ENCODE data around the gene TP53I3.

The TP53I3 gene

GRCh38 chr2:24080701-24081100 lies 3.9 kb downstream of the TP53I3 start:
- H4K20me1 ChIP-seq (ENCODE audit: insufficient read depth, low read length, poor library complexity, severe bottlenecking) = no peaks in the 10 kb centered on the region
- H2AFZ ChIP-seq (ENCODE audit: low read length) = no peak overlapping the region
- no peaks in the 10 kb centered on the region; the same call in 1 of the 2 replicates for H3F3A ChIP-seq (ENCODE audit: low read depth)
- TF ChIP-seq, protein P1, sequence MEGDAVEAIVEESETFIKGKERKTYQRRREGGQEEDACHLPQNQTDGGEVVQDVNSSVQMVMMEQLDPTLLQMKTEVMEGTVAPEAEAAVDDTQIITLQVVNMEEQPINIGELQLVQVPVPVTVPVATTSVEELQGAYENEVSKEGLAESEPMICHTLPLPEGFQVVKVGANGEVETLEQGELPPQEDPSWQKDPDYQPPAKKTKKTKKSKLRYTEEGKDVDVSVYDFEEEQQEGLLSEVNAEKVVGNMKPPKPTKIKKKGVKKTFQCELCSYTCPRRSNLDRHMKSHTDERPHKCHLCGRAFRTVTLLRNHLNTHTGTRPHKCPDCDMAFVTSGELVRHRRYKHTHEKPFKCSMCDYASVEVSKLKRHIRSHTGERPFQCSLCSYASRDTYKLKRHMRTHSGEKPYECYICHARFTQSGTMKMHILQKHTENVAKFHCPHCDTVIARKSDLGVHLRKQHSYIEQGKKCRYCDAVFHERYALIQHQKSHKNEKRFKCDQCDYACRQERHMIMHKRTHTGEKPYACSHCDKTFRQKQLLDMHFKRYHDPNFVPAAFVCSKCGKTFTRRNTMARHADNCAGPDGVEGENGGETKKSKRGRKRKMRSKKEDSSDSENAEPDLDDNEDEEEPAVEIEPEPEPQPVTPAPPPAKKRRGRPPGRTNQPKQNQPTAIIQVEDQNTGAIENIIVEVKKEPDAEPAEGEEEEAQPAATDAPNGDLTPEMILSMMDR (conservative IDR thresholded peaks at IDR 0.05; ENCODE audit: low read length) = no peak
- TF ChIP-seq EZH2phosphoT487 (IDR thresholded peaks at IDR 0.05; ENCODE audit: borderline replicate concordance) = no peak
- no peaks in the 10 kb centered on the region for H3K9me3 ChIP-seq (ENCODE audit: insufficient read depth, low read depth, low read length)
- H3K4me3 ChIP-seq (ENCODE audit: low read length, poor library complexity, severe bottlenecking) = no peak overlapping the region
- peaks cover 27% of the 10 kb centered on the region for H3K4me1 ChIP-seq (ENCODE audit: insufficient read depth, low read length, poor library complexity, severe bottlenecking)
- H3K4me2 ChIP-seq (ENCODE audit: low read depth, low read length, poor library complexity, severe bottlenecking) = no peak overlapping the region
- H3K9me2 ChIP-seq (replicated peaks; ENCODE audit: low read depth, low read length) = no peaks in the 10 kb centered on the region
- H3K9ac ChIP-seq (ENCODE audit: low read depth, low read length, poor library complexity, severe bottlenecking) = no peak overlapping the region
- H3K79me2 ChIP-seq (ENCODE audit: insufficient read depth, low read length) = peaks cover 19% of the 10 kb centered on the region
- H3K27me3 ChIP-seq (ENCODE audit: insufficient read depth, low read length, poor library complexity, severe bottlenecking) = no peaks in the 10 kb centered on the region
- H3K36me3 ChIP-seq (ENCODE audit: insufficient read depth, low read length) = no peaks in the 10 kb centered on the region

- TF ChIP-seq, protein P1 (conservative IDR thresholded peaks at IDR 0.05; ENCODE audit: low read length) = no peak
- no peak for TF ChIP-seq EZH2phosphoT487 (IDR thresholded peaks at IDR 0.05; ENCODE audit: borderline replicate concordance)
- peaks cover 40% of the 10 kb centered on the region for H3K79me2 ChIP-seq (ENCODE audit: insufficient read depth, low read length)
- H3F3A ChIP-seq (ENCODE audit: low read depth) = no peaks in the 10 kb centered on the region; the same call in 1 of the 2 replicates
- peak overlapping the region; percentile 78 for H3K9ac ChIP-seq (ENCODE audit: low read depth, low read length, poor library complexity, severe bottlenecking)
- no peaks in the 10 kb centered on the region for H3K27me3 ChIP-seq (ENCODE audit: insufficient read depth, low read length, poor library complexity, severe bottlenecking)
- no peaks in the 10 kb centered on the region for H3K9me3 ChIP-seq (ENCODE audit: insufficient read depth, low read depth, low read length)
- peaks cover 16% of the 10 kb centered on the region for H4K20me1 ChIP-seq (ENCODE audit: insufficient read depth, low read length, poor library complexity, severe bottlenecking)
- H3K4me2 ChIP-seq (ENCODE audit: low read depth, low read length, poor library complexity, severe bottlenecking) = peak overlapping the region; percentile 75
- peak overlapping the region; percentile 77 for H3K4me3 ChIP-seq (ENCODE audit: low read length, poor library complexity, severe bottlenecking)
- peaks cover 38% of the 10 kb centered on the region for H3K4me1 ChIP-seq (ENCODE audit: insufficient read depth, low read length, poor library complexity, severe bottlenecking)
- no peaks in the 10 kb centered on the region for H3K9me2 ChIP-seq (replicated peaks; ENCODE audit: low read depth, low read length)
- no peaks in the 10 kb centered on the region for H3K36me3 ChIP-seq (ENCODE audit: insufficient read depth, low read length)
- H2AFZ ChIP-seq (ENCODE audit: low read length) = no peak overlapping the region
Measured at GRCh38 chr2:24077879-24078278, 6.8 kb downstream of the TP53I3 start.

DNA sequence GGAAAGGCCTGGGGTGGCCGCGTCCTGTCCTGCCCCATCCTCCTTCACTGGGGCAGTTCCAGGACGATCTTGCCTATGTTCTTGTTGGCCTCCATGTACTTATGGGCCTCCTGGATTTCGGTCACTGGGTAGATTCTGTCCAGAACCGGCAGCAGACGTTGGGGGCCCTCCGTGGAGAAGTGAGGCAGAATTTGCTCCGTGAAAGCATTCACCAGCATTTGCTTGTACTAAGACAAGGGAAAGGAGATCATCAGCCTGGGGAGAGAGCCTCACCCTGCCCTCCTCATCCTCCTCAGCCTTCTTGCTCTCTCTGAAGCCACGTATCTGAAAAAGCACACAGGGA lies 7.1 kb downstream of the TP53I3 start:
- no peaks in the 10 kb centered on the region for H3K27me3 ChIP-seq (ENCODE audit: insufficient read depth, low read length, poor library complexity, severe bottlenecking)
- H3K4me1 ChIP-seq (ENCODE audit: insufficient read depth, low read length, poor library complexity, severe bottlenecking) = peaks cover 38% of the 10 kb centered on the region
- no peaks in the 10 kb centered on the region for H3K9me2 ChIP-seq (replicated peaks; ENCODE audit: low read depth, low read length)
- H3K9ac ChIP-seq (ENCODE audit: low read depth, low read length, poor library complexity, severe bottlenecking) = peak overlapping the region; percentile 78
- H2AFZ ChIP-seq (ENCODE audit: low read length) = 0 out of 2 replicates have a peak overlapping the region, but pooled peaks have one; percentile 33
- H3K9me3 ChIP-seq (ENCODE audit: insufficient read depth, low read depth, low read length) = no peaks in the 10 kb centered on the region
- no peaks in the 10 kb centered on the region; the same call in 1 of the 2 replicates for H3K36me3 ChIP-seq (ENCODE audit: insufficient read depth, low read length)
- peaks cover 40% of the 10 kb centered on the region for H3K79me2 ChIP-seq (ENCODE audit: insufficient read depth, low read length)
- H3K4me3 ChIP-seq (ENCODE audit: low read length, poor library complexity, severe bottlenecking) = peak overlapping the region; percentile 77
- no peak for TF ChIP-seq EZH2phosphoT487 (IDR thresholded peaks at IDR 0.05; ENCODE audit: borderline replicate concordance)
- TF ChIP-seq, protein P1 (conservative IDR thresholded peaks at IDR 0.05; ENCODE audit: low read length) = no peak
- no peaks in the 10 kb centered on the region; the same call in 1 of the 2 replicates for H3F3A ChIP-seq (ENCODE audit: low read depth)
- peak overlapping the region; percentile 75 for H3K4me2 ChIP-seq (ENCODE audit: low read depth, low read length, poor library complexity, severe bottlenecking)
- peaks cover 17% of the 10 kb centered on the region for H4K20me1 ChIP-seq (ENCODE audit: insufficient read depth, low read length, poor library complexity, severe bottlenecking)

Data from Loucy (cell line).